GM12892 (cell line): ENCODE data around the gene RXRB.

Source experiments
- DNase-seq: peaks from one replicate; pipeline ENCODE4 v3.0.0; 2011; ENCODE audit not compliant: insufficient read length
- FAIRE-seq: peaks from 2 replicates; lab custom pipeline; 2011; peaks lifted over from hg19 to GRCh38; lab: Jason Lieb, UNC
- POLR2A ChIP-seq: IDR thresholded peaks from 2 replicates; pipeline ENCODE4 v1.6.1; 2011; ENCODE audit warnings: low read depth, low read length, control low read depth
- POLR2AphosphoS5 ChIP-seq: IDR thresholded peaks from 2 replicates; pipeline ENCODE4 v1.6.1; 2011; ENCODE audit warnings: low read depth, low read length, control low read depth
- TAF1 ChIP-seq: IDR thresholded peaks from 2 replicates; pipeline ENCODE4 v1.6.1; 2011; ENCODE audit warnings: low read depth, mild to moderate bottlenecking, control low read depth, low read length, borderline replicate concordance

The RXRB gene

GRCh38 chr6:33147807-33148666, 52.4 kb downstream of the RXRB start:
- FAIRE-seq (peak; percentile 78), DNase-seq (no peak)

GRCh38 chr6:33144373-33144772, 56.1 kb downstream of the RXRB start:
- no peak for FAIRE-seq
- no peak for TF ChIP-seq TAF1
- no peak for TF ChIP-seq POLR2AphosphoS5
- no peak for TF ChIP-seq POLR2A
- DNase-seq: no peak

More at GRCh38 chr6:33147807-33148666, 52.4 kb downstream of the RXRB start:
- no peak for TF ChIP-seq POLR2A
